Inferior parietal cortex (tissue), 1 donor: ENCODE data around the gene PIK3C3.
"Not testable (repeated sequence)": the region's sequence is repeated elsewhere in the genome, so short reads cannot be mapped to it uniquely, and the experiment has no call there.

Experiments used
- DNase-seq: peaks from one replicate; pipeline ENCODE4 v3.0.0-alpha.2; 2016; ENCODE audit errors: extremely low spot score

Gene PIK3C3

GRCh38 chr18:42024131-42024530 is 69.1 kb downstream of the PIK3C3 start:
- DNase-seq = no peak

GRCh38 chr18:42025491-42025890 is 70.5 kb downstream of the PIK3C3 start:
- DNase-seq = no peak

- no peak for DNase-seq
Measured at GRCh38 chr18:42025974-42026625, 71.1 kb downstream of the PIK3C3 start.

GRCh38 chr18:42028247-42028832 is 73.3 kb downstream of the PIK3C3 start:
- DNase-seq = peak; percentile 62

GRCh38 chr18:42029092-42029491 is 74.1 kb downstream of the PIK3C3 start:
- DNase-seq = no peak

- DNase-seq = no peak
Measured at GRCh38 chr18:42030586-42031182, 75.7 kb downstream of the PIK3C3 start.

GRCh38 chr18:42032447-42032846 is 77.4 kb downstream of the PIK3C3 start:
- DNase-seq = no peak

- DNase-seq = no peak
Measured at GRCh38 chr18:42033137-42033810, 78.2 kb downstream of the PIK3C3 start.

- no peak for DNase-seq
Measured at GRCh38 chr18:42038936-42039335, 83.9 kb downstream of the PIK3C3 start.

GRCh38 chr18:42039396-42039795 is 84.4 kb downstream of the PIK3C3 start:
- DNase-seq = no peak

- DNase-seq = no peak
Measured at GRCh38 chr18:42041793-42042192, 86.8 kb downstream of the PIK3C3 start.

GRCh38 chr18:42045346-42045745 is 90.3 kb downstream of the PIK3C3 start:
- no peak for DNase-seq

- no peak for DNase-seq
Measured at GRCh38 chr18:42047721-42048120, 92.7 kb downstream of the PIK3C3 start.

GRCh38 chr18:42048158-42048557 is 93.1 kb downstream of the PIK3C3 start:
- no peak for DNase-seq

GRCh38 chr18:42049536-42049935 is 94.5 kb downstream of the PIK3C3 start:
- not testable (repeated sequence) for DNase-seq

- DNase-seq = no peak
Measured at GRCh38 chr18:42051411-42051810, 96.4 kb downstream of the PIK3C3 start.

- DNase-seq = peak; percentile 76
Measured at GRCh38 chr18:42052122-42052708, 97.2 kb downstream of the PIK3C3 start.

GRCh38 chr18:42053188-42053781 is 98.3 kb downstream of the PIK3C3 start:
- DNase-seq = peak; percentile 85

GRCh38 chr18:42064109-42064508 is 109.1 kb downstream of the PIK3C3 start:
- DNase-seq = no peak

GRCh38 chr18:42067518-42067917 is 112.5 kb downstream of the PIK3C3 start:
- no peak for DNase-seq

GRCh38 chr18:42068030-42068429 is 113.0 kb downstream of the PIK3C3 start:
- DNase-seq = no peak

- DNase-seq = no peak
Measured at GRCh38 chr18:42069036-42069435, 114.0 kb downstream of the PIK3C3 start.
